Gastrocnemius medialis (tissue), 4 donors: Measurements from ENCODE around the gene NLRP5.

Experiments used
- POLR2A ChIP-seq, 2 donors: fragments of 450-650 bp; IDR thresholded peaks; one replicate each; pipeline ENCODE4 v1.6.1; 2017; ENCODE audit warnings: antibody characterized with exemption in 2 of 2, mild to moderate bottlenecking in 2 of 2, moderate library complexity in 2 of 2
- TF ChIP-seq, protein P1 (sequence below), 5 experiments: fragments of 450-650 bp in 3 of 5; fragments of 200-600 bp in 2 of 5; sonication (generic) in 2 of 5; IDR thresholded peaks in 4 of 5; conservative IDR thresholded peaks in 1 of 5; 1 replicate in 4 of 5; 2 replicates in 1 of 5; pipeline ENCODE4 v1.5.1; 2016 to 2019; ENCODE audit warnings: antibody characterized with exemption in 5 of 5, mild to moderate bottlenecking in 3 of 5, moderate library complexity in 3 of 5

DNA sequence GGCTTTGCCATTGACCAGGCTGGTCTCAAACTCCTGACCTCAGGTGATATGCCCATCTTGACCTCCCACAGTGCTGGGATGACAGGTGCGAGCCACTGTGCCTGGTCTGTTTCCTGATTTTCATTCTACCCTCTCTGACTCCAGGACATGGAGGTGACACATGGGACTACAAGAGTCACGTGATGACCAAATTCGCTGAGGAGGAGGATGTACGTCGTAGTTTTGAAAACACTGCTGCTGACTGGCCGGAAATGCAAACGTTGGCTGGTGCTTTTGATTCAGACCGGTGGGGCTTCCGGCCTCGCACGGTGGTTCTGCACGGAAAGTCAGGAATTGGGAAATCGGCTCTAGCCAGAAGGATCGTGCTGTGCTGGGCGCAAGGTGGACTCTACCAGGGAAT is 40.2 kb downstream of the NLRP5 start:
- TF ChIP-seq, protein P1, sequence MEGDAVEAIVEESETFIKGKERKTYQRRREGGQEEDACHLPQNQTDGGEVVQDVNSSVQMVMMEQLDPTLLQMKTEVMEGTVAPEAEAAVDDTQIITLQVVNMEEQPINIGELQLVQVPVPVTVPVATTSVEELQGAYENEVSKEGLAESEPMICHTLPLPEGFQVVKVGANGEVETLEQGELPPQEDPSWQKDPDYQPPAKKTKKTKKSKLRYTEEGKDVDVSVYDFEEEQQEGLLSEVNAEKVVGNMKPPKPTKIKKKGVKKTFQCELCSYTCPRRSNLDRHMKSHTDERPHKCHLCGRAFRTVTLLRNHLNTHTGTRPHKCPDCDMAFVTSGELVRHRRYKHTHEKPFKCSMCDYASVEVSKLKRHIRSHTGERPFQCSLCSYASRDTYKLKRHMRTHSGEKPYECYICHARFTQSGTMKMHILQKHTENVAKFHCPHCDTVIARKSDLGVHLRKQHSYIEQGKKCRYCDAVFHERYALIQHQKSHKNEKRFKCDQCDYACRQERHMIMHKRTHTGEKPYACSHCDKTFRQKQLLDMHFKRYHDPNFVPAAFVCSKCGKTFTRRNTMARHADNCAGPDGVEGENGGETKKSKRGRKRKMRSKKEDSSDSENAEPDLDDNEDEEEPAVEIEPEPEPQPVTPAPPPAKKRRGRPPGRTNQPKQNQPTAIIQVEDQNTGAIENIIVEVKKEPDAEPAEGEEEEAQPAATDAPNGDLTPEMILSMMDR (IDR thresholded peaks at IDR 0.05 in 4 of 5, conservative IDR thresholded peaks at IDR 0.05 in 1 of 5): no peak
- TF ChIP-seq POLR2A (IDR thresholded peaks at IDR 0.05): no peak
